Stimulated activated CD8-positive, alpha-beta memory T cell treated with anti-CD3 and anti-CD28 coated beads, Interleukin-4, amount 100 ng/mL, for 48 hours (primary cell): ENCODE measurements around the gene SLC16A6.
"Not testable (repeated sequence)": the region's sequence is repeated elsewhere in the genome, so short reads cannot be mapped to it uniquely, and the experiment has no call there.

Experiments
- DNase-seq: peaks from one replicate; pipeline ENCODE4 v3.0.0-alpha.2; 2020

Gene SLC16A6

GRCh38 chr17:68288804-68289203 lies 2.1 kb downstream of the SLC16A6 start:
- DNase-seq: peak; percentile 43

DNA sequence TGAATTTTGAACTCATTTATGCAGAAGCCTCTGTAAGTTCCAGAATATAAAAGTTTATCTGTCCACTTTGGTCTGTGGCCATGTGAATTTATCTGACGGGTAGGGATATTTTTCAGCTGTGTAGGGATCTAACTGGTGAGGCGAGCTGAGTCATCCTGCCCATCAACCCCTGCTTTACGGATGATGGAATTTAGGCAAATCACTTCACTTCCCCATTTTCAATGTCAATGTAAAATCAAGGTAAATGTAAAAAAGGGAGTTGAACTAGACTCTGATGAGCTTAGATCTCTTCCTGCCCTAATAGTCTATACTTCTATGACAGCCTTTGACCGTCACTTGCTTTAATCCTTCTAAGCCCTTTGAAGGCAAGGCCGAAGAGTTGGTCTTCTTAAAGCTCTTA lies 2.6 kb downstream of the SLC16A6 start:
- no peak for DNase-seq

GRCh38 chr17:68281965-68282364 lies 9.0 kb downstream of the SLC16A6 start:
- not testable (repeated sequence) for DNase-seq

- no peak for DNase-seq
Observed at GRCh38 chr17:68277807-68278206, 13.1 kb downstream of the SLC16A6 start.

DNA sequence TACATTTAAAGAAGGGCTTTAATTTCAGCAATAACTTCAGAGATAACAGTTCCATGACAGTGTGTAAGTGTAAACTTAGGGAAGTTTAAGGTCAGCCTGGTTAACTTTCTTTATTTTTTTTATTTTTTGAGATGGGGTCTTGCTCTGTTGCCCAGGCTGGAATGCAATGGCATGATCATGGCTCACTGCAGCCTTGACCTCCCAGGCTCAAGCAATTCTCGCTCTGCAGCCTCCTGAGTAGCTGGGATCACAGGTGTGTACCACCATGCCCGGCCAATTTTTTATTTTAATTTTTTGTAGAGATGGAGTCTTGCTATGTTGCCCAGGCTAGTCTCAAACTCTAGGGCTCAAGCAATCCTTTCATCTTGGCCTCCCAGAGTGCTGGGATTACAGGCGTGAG lies 14.6 kb downstream of the SLC16A6 start:
- not testable (repeated sequence) for DNase-seq

GRCh38 chr17:68273722-68274121 lies 17.2 kb downstream of the SLC16A6 start:
- no peak for DNase-seq

DNA sequence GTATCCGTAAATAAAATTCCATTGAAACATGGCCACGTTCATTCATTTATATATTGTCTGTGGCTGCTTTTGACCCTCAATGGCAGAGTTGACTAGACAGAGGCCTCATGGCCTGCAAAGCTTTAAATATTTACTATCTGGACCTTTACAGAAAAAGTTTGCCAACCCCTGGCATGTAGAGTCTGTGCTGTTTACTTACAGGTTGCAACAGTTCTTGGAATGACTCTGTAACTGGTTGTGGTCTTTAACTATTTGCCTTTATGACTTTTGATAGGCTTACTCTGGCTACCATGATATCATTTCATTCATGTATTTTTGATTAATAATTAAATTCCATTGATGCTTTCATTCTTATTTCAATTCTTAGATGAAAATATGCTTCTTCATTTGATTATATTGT lies 25.1 kb downstream of the SLC16A6 start:
- not testable (repeated sequence) for DNase-seq

DNA sequence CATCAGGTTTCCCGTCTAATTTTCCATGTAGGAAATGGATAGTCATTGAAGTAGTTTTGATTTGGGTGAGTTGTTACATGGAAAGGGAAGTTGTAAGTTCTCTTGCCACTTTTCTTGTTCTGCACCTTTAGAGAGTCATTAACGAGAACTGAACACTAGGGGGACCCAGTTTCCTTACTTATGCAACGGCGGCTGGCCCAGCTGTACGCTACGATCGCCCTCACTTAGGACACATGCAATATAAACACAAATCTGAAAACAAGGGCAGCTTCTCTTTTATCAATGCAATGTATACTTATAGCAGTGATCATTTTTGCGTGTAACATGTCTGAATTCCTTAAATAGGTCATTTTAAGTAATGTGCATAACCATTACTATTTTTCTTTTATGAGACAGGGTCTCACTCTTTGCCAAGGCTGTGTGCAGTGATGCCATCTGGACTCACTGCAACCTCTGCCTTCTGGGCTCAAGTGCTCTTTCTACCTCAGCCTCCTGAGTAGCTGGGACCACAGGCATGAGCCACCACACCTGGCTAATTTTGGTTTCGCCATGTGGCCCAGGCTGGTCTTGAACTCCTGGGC lies 27.7 kb downstream of the SLC16A6 start:
- not testable (repeated sequence) for DNase-seq

GRCh38 chr17:68262467-68262866 lies 28.5 kb downstream of the SLC16A6 start:
- DNase-seq: not testable (repeated sequence)

DNA sequence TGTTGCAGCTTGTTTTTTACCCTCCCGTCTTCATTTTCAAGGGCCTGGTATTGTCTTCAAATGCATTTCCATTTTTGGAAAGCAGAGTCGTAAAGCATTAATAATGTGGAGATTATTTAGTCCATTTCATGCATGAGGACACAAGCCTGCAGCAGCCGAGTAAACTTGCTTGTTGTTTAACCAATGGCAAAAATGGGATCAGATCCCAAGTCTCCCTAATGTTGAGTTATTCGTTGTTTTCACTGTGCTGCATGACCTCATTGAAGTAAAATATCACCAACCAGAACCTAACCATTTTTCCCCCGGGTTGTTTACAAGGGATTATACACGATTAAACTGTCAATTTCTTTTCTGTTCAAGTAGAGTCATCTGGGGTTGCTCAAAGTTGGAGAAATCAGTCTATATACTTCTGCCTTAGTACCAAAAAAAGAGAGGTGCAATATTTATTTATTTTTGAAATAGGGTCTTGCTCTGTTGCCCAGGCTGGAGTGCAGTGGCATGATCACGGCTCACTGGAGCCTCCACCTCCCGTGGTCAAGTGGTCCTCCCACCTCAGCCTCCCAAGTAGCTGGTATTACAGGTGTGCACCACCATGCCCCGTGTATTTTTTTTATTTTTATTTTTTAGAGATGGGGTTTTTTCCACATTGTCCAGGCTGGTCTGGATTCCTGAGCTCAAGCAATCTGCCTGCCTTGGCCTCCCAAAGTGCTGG lies 30.7 kb downstream of the SLC16A6 start:
- DNase-seq: no peak

GRCh38 chr17:68259648-68259951 lies 31.3 kb downstream of the SLC16A6 start:
- DNase-seq: not testable (repeated sequence)

- DNase-seq: peak; percentile 78
Observed at GRCh38 chr17:68258890-68259647, 31.9 kb downstream of the SLC16A6 start.

GRCh38 chr17:68257934-68258333 lies 33.0 kb downstream of the SLC16A6 start:
- DNase-seq: no peak

DNA sequence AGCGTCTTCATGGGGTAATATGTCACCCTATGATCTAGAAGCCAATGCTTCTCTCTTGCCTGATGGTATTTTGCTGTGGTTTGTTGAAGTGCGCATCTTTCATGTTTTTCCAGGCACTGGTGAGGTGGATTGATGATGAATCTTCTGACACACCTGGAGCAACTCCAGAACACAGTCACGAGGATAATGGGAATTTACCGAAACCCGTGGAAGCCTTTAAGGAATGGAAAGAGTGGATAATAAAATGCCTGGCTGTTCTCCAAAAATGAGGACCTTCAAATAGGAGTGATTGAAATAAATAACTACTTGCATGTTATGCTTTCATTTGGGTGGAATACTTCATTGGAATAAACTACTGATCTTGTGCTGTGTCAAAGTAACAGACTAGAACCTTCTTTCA lies 34.2 kb downstream of the SLC16A6 start:
- not testable (repeated sequence) for DNase-seq

DNA sequence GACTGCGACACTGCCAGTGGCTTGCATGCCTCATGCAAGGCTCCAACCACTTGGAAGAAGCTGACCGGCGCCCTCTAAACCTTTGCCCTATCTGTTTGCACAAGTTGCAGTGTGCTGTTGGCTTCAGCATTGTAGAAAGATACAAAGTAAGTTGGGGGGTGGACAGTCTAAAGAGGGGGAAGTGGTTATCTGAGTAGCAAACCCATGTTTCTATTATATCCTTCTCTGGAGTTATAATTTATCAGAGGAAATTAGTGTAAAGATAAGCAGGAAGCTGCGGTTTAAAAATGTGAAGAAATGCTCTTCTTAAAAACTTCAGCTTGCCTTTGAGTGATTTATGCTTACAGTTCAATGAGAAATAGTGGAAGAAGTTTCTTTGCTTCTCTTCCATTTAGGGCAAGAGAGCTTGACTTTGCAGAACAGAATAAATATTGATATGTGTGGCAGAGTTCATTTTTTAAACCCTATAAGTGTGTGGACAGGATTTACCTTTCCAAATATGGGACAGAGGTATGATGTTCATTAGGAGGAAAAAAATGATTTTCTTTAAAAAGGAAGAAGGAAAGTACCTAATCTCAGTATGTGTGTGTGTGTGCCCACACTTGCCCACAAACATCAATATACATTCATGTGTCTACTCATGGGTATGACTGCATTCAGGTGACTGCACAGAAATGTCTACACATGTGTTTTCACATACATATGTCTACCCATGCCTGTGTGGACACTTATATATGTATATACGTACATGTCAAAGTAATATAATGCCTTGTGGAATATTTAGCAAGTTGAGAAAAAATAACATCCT lies 35.0 kb downstream of the SLC16A6 start:
- no peak for DNase-seq

- no peak for DNase-seq
Observed at GRCh38 chr17:68255151-68255550, 35.8 kb downstream of the SLC16A6 start.

DNA sequence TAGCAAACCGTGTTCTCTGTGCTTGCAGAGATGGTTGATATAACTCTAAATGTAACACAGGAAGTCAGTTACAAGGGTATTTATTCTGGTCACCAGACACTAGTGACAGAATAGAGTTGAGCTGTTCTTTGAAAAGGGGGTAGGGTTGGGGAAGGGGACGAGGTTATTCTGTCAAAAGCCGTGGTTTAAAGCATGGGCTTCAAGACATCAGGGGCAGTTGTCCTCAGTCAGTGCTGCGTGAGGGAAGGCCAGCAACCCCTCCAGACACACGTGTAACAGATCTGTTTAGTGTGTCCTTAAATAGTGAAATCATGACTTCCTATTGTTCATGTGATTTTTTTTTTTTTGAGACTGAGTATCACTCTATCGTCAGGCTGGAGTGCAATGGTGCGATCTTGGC lies 37.5 kb downstream of the SLC16A6 start:
- not testable (repeated sequence) for DNase-seq

DNA sequence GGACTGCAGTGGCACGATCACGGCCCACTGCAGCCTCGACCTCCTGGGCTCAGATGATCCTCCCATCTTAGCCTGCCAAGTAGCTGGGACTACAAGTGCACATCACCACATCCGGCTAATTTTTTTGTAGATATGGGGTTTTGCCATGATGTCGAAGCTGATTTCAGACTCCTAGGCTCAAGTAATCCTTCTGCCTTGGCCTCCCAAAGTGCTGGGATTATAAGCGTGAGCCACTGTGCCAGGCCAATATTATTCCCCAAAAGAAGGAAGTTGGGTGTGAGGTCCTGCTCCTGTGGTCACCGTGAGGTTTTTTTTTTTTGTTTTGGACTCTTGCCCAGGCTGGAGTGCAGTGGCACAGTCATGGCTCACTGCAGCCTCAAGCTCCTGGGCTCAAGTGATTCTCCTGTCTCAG lies 41.6 kb downstream of the SLC16A6 start:
- DNase-seq: no peak

- DNase-seq: no peak
Observed at GRCh38 chr17:68248891-68249290, 42.0 kb downstream of the SLC16A6 start.

- DNase-seq: no peak
Observed at GRCh38 chr17:68248199-68248825, 42.6 kb downstream of the SLC16A6 start.

DNA sequence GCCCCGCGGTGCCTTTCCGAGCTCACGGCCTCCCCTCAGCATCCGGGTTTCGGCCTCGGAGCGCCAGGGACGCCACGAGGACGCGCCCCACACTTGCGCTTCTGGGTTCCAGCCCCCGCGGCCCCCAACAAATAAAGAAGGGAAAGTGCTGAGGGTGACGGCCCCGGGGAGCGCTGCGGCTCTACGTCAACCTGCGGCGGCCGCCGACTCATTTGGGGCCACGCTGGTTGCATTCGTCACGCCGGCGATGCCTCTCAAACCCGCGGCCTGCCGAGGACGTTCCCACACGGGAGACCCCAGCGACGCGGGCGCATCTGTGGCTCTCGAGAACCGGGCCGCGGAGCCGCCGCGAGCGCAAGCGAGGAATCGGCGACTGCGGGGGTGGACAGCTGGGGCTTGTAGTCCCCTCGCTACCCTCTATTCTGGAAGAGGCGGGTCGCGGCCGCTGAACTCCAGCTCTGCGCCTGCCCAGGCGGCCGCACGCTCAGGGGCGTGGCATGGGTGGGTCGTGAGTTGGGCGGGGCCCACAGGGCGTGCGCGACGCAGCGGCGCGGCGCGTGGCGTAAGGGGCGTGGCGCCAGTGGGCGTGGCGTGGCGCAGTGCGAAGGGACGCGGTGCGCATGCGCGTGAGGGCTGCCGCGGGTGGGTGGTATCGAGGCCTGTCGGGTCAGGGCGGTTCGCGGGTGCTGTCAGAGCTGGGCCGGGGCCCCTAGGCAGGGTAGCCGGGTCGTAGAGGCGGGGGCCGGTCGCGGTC lies 43.3 kb downstream of the SLC16A6 start, which contains the start of gene AMZ2:
TSS of gene AMZ2 (plus strand) at position 599 of the 754 bp plus-strand sequence. CDS start 2,145 bp downstream, outside the sequence.
- DNase-seq: peak; percentile 98
